Gastroesophageal sphincter (tissue), 4 donors: Measurements from ENCODE around the gene TMEM273. TPM values are rescaled to one million over a fixed set of nuclear protein-coding genes. Genes with fewer than 3 reads are reported as not detected.

Source experiments
- ATAC-seq: fragments of 150-250 bp; one replicate; pipeline ENCODE4 v1.9.1; 2016; ENCODE audit warnings: mild to moderate bottlenecking, moderate library complexity
- H3K27ac ChIP-seq, 4 donors: fragments of 200-600 bp; sonication (generic) in 3 of 4; 1 replicate in 3 of 4; 2 replicates in 1 of 4; pipeline ENCODE4 v1.5.1; 2016 to 2019
- H3K27me3 ChIP-seq: fragments of 200-600 bp; sonication (generic); one replicate; pipeline ENCODE4 v1.5.1; 2019
- H3K36me3 ChIP-seq, 2 donors: fragments of 200-600 bp; sonication (generic); one replicate each; pipeline ENCODE4 v1.5.1; 2019; ENCODE audit warnings: control low read depth in 1 of 2
- H3K4me1 ChIP-seq, 3 donors: fragments of 200-600 bp; sonication (generic); 1 replicate in 2 of 3; 2 replicates in 1 of 3; pipeline ENCODE4 v1.5.1; 2016 to 2019; ENCODE audit warnings: control low read depth in 2 of 3
- H3K4me3 ChIP-seq, 2 donors: fragments of 200-600 bp; sonication (generic); one replicate each; pipeline ENCODE4 v1.5.1; 2019; ENCODE audit warnings: mild to moderate bottlenecking in 1 of 2, moderate library complexity in 1 of 2
- H3K9me3 ChIP-seq, 3 donors: fragments of 200-600 bp; sonication (generic); one replicate each; pipeline ENCODE4 v1.5.1; 2017 to 2019; ENCODE audit warnings: control low read depth in 2 of 3
- CTCF ChIP-seq, 4 experiments: fragments of 200-600 bp in 2 of 4; fragments of 450-650 bp in 2 of 4; sonication (generic) in 1 of 4; IDR thresholded peaks; one replicate each; pipeline ENCODE4 v1.5.1; 2017 to 2019; ENCODE audit warnings: antibody characterized with exemption in 4 of 4, mild to moderate bottlenecking in 2 of 4, moderate library complexity in 2 of 4
- EP300 ChIP-seq: sonication (generic); formaldehyde crosslinking; IDR thresholded peaks from one replicate; pipeline ENCODE4 v1.6.1; 2017; ENCODE audit warnings: antibody characterized with exemption, mild to moderate bottlenecking
- POLR2A ChIP-seq, 2 donors: fragments of 450-650 bp; IDR thresholded peaks; one replicate each; pipeline ENCODE4 v1.6.1; 2017; ENCODE audit warnings: antibody characterized with exemption in 2 of 2, mild to moderate bottlenecking in 2 of 2, moderate library complexity in 1 of 2
- POLR2AphosphoS5 ChIP-seq: sonication (generic); formaldehyde crosslinking; IDR thresholded peaks from one replicate; pipeline ENCODE4 v1.6.1; 2017; ENCODE audit warnings: antibody characterized with exemption
- WGBS, 2 donors: methylation state at CpG; one replicate each; pipeline ENCODE4 v1.1.5; 2018; ENCODE audit warnings: low coverage in 1 of 2; 5-methylcytosine and 5-hydroxymethylcytosine counted together
- total RNA-seq, 4 donors: library from RNA; depleted of rRNA; stranded (reverse); fragments of >200 nt; gene quantifications; one replicate each; pipeline ENCODE4 v1.1.0, GENCODE V29; 2016

TMEM273 gene
- total RNA-seq, 4 donors from 2014 or later: 12.4 to 65.8 (median 21.7) TPM

- WGBS, 2 donors: 88% methylated on average over 1 of the region's 2 CpGs; no CpG with 5 or more reads in 1 of the 2 donors
- Histone ChIP-seq H3K4me3 (no peak overlapping the region), H3K4me1 (no peaks in the 10 kb centered on the region), H3K9me3 (peaks cover 0 to 8% (median 0%) of the 10 kb centered on the region in 3 donors), H3K27ac (no peak overlapping the region), H3K27me3 (no peaks in the 10 kb centered on the region), H3K36me3 (no peaks in the 10 kb centered on the region)
- TF ChIP-seq POLR2A (IDR thresholded peaks at IDR 0.05): no peak
- TF ChIP-seq CTCF (IDR thresholded peaks at IDR 0.05): no peak
- ATAC-seq: no peak
Observed at GRCh38 chr10:49218480-49218879, 30.3 kb upstream of the TMEM273 start.

- 37 to 67% methylated on average over 1 to 2 of the region's 2 CpGs for WGBS, 2 donors
- H3K27ac ChIP-seq: no peak overlapping the region
- no peak overlapping the region for H3K4me3 ChIP-seq
- no peaks in the 10 kb centered on the region for H3K27me3 ChIP-seq
- H3K4me1 ChIP-seq: no peaks in the 10 kb centered on the region
- no peak for TF ChIP-seq POLR2A (IDR thresholded peaks at IDR 0.05)
- no peak for TF ChIP-seq POLR2AphosphoS5
- no peak for TF ChIP-seq EP300
- no peak for TF ChIP-seq CTCF (IDR thresholded peaks at IDR 0.05)
- H3K36me3 ChIP-seq: no peaks in the 10 kb centered on the region
- no peak for ATAC-seq
- no peaks in the 10 kb centered on the region for H3K9me3 ChIP-seq
Observed at GRCh38 chr10:49217645-49218044, 29.5 kb upstream of the TMEM273 start.

GRCh38 chr10:49213211-49213610, 25.0 kb upstream of the TMEM273 start:
- Histone ChIP-seq H3K27me3 (no peaks in the 10 kb centered on the region), H3K4me3 (no peak overlapping the region), H3K27ac (no peak overlapping the region), H3K36me3 (no peaks in the 10 kb centered on the region), H3K4me1 (no peaks in the 10 kb centered on the region), H3K9me3 (no peaks in the 10 kb centered on the region)
- ATAC-seq: no peak
- 60 to 70% methylated on average over 2 to 3 of the region's 3 CpGs for WGBS, 2 donors
- no peak for TF ChIP-seq CTCF (IDR thresholded peaks at IDR 0.05)
- TF ChIP-seq POLR2AphosphoS5: no peak
- no peak for TF ChIP-seq EP300
- no peak for TF ChIP-seq POLR2A (IDR thresholded peaks at IDR 0.05)

- no peak for ATAC-seq
- Histone ChIP-seq H3K27me3 (peaks cover 2% of the 10 kb centered on the region), H3K27ac (no peak overlapping the region), H3K4me3 (no peak overlapping the region), H3K36me3 (no peaks in the 10 kb centered on the region), H3K4me1 (no peaks in the 10 kb centered on the region), H3K9me3 (no peaks in the 10 kb centered on the region)
- 44 to 50% methylated on average over 1 of the region's 1 CpG for WGBS, 2 donors
- TF ChIP-seq CTCF (IDR thresholded peaks at IDR 0.05) (no peak), POLR2AphosphoS5 (no peak), POLR2A (IDR thresholded peaks at IDR 0.05) (no peak), EP300 (no peak)
Observed at GRCh38 chr10:49212783-49213182, 24.6 kb upstream of the TMEM273 start.

- no peak overlapping the region for H3K4me3 ChIP-seq
- H3K36me3 ChIP-seq: no peaks in the 10 kb centered on the region
- H3K9me3 ChIP-seq: no peaks in the 10 kb centered on the region
- H3K27ac ChIP-seq: no peak overlapping the region
- no peak for ATAC-seq
- H3K27me3 ChIP-seq: peaks cover 4% of the 10 kb centered on the region
- TF ChIP-seq POLR2AphosphoS5: no peak
- no peak for TF ChIP-seq POLR2A (IDR thresholded peaks at IDR 0.05)
- no peak for TF ChIP-seq CTCF (IDR thresholded peaks at IDR 0.05)
- TF ChIP-seq EP300: no peak
- 86% methylated on average over 1 of the region's 1 CpG for WGBS, 2 donors
- no peaks in the 10 kb centered on the region for H3K4me1 ChIP-seq
Observed at GRCh38 chr10:49212076-49212475, 23.9 kb upstream of the TMEM273 start.
